ENCODE results near the gene TSPEAR. TPM values are rescaled to one million over a fixed set of nuclear protein-coding genes. Genes with fewer than 3 reads are reported as not detected.

TSPEAR gene
- total and polyA plus RNA-seq, 2 donors (not counting 1 experiment from before 2014, with no cell fraction given) = not detected

DNA sequence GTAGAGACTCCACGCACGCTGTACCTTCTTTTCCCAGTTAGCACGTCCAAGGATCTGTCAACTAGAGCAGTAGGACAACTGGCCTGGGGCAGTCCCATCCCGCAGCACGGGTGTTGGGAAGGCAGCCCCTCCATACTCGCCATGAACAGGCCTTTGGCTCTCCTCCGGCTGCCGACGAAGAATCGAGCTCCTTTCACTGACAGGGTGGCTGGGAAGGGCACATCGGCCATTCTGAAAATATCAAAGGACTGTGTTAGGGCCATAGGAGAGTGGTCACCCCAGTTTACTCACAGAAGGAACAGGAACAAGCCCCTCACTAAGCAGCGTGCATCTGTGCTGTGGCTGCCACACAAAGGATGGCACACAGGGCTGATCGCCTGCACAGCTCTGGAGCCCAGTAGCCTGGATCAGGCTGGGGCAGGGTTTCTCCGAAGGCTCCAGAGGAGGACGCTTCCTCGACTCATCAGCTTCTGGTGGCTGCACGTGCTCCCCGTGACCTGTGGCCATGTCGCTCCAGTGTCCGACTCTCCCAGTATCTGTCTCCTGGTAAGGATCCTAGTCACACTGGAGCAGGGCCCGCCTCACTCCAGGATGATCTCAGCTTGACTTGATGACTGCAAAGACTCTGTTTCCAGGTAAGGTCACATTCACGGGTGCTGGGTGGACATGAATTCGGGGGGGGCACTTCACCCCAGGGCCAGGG lies 180.3 kb downstream of the TSPEAR start:
- no peak for ATAC-seq (ENCODE audit: low read depth)
- Histone ChIP-seq H3K4me2 (replicated peaks; ENCODE audit: low read depth, low read length, poor library complexity, severe bottlenecking) (no peak overlapping the region), H3K79me2 (ENCODE audit: control insufficient read depth, insufficient read depth, low read length) (no peaks in the 10 kb centered on the region), H3K9ac (ENCODE audit: low read length) (no peak overlapping the region), H3K36me3 (replicated peaks in 1 of 2; ENCODE audit: control extremely low read depth in 1 of 2, control insufficient read depth in 1 of 2, extremely low read depth in 1 of 2, insufficient read depth in 2 of 2, low read length in 1 of 2) (no peaks in the 10 kb centered on the region), H4K20me1 (ENCODE audit: control insufficient read depth, insufficient read depth, low read length, poor library complexity, severe bottlenecking) (no peaks in the 10 kb centered on the region), H3K27me3 (replicated peaks in 1 of 4; ENCODE audit: control extremely low read depth in 1 of 4, control insufficient read depth in 3 of 4, insufficient read depth in 4 of 4, low read length in 3 of 4) (no peaks in the 10 kb centered on the region), H3K4me1 (ENCODE audit: control insufficient read depth in 2 of 2, insufficient read depth in 2 of 2, low read length in 2 of 2) (no peaks in the 10 kb centered on the region), H2AFZ (ENCODE audit: insufficient read depth, low read depth, low read length, poor library complexity, severe bottlenecking) (no peak overlapping the region), H3K4me3 (ENCODE audit: control extremely low read depth in 1 of 5, extremely low read depth in 1 of 5, insufficient read depth in 1 of 5, low read depth in 2 of 5, low read length in 4 of 5) (no peak overlapping the region), H3K9me3 (ENCODE audit: control extremely low read depth in 1 of 3, control insufficient read depth in 2 of 3, insufficient read depth in 1 of 3, low read length in 2 of 3) (peaks cover 0 to 3% (median 0%) of the 10 kb centered on the region in 3 donors), H3K27ac (ENCODE audit: low read length in 2 of 2) (no peak overlapping the region)
- intact Hi-C loops (cut with micrococcal nuclease) = no loop called here
- no peaks in the 10 kb centered on the region for H3K4me1 Mint-ChIP-seq
- H3K4me3 Mint-ChIP-seq = no peak overlapping the region
- H3K27me3 Mint-ChIP-seq = peaks cover 8% of the 10 kb centered on the region
- WGBS (ENCODE audit: insufficient coverage) = 90% methylated on average over 23 of the region's 23 CpGs
- no peaks in the 10 kb centered on the region for H3K9me3 Mint-ChIP-seq (ENCODE audit: insufficient read depth)
- ChIA-PET CTCF (no interaction called here), POLR2A (no interaction called here)
- TF ChIP-seq EZH2 (IDR thresholded peaks at IDR 0.05; ENCODE audit: borderline replicate concordance, insufficient read depth, low read depth, low read length, poor library complexity, severe bottlenecking) = no peak
- TF ChIP-seq, protein P1, sequence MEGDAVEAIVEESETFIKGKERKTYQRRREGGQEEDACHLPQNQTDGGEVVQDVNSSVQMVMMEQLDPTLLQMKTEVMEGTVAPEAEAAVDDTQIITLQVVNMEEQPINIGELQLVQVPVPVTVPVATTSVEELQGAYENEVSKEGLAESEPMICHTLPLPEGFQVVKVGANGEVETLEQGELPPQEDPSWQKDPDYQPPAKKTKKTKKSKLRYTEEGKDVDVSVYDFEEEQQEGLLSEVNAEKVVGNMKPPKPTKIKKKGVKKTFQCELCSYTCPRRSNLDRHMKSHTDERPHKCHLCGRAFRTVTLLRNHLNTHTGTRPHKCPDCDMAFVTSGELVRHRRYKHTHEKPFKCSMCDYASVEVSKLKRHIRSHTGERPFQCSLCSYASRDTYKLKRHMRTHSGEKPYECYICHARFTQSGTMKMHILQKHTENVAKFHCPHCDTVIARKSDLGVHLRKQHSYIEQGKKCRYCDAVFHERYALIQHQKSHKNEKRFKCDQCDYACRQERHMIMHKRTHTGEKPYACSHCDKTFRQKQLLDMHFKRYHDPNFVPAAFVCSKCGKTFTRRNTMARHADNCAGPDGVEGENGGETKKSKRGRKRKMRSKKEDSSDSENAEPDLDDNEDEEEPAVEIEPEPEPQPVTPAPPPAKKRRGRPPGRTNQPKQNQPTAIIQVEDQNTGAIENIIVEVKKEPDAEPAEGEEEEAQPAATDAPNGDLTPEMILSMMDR (IDR thresholded peaks at IDR 0.05) = no peak
- H3K27ac Mint-ChIP-seq = no peak overlapping the region
- DNase-seq = no peak

DNA sequence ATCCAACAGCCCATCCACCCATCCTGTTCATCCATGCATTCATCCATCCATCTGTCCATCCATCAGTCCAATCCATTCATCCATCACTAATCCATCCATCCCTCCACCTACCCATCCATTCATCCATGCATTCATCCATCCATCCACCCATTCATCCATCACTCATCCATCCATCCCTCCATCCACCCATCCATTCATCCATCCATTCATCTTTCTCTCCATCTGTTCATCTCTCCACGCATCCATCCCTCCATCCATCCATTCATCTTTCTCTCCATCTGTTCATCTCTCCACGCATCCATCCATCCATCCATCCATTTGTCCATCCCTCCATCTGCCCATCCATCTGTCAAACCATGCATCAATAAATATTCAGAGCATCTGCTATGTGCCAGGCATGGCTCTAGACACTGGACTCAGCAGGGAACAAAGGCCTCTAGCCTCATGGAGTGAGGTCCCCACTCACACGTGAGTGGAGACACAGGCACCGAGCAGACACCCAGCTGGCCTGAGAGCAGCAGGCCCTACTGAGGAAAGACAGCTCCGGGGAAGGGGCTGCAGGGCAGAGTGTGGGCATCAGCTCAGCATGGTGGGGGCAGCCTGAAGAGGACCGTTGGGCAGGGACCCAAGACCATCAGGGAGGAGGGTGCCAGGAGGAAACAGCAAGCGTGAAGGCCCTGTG lies 181.0 kb downstream of the TSPEAR start:
- Histone ChIP-seq H4K20me1 (ENCODE audit: control insufficient read depth, insufficient read depth, low read length, poor library complexity, severe bottlenecking) (no peaks in the 10 kb centered on the region), H3K27me3 (replicated peaks in 1 of 4; ENCODE audit: control extremely low read depth in 1 of 4, control insufficient read depth in 3 of 4, insufficient read depth in 4 of 4, low read length in 3 of 4) (no peaks in the 10 kb centered on the region), H3K79me2 (ENCODE audit: control insufficient read depth, insufficient read depth, low read length) (no peaks in the 10 kb centered on the region), H3K4me3 (ENCODE audit: control extremely low read depth in 1 of 5, extremely low read depth in 1 of 5, insufficient read depth in 1 of 5, low read depth in 2 of 5, low read length in 4 of 5) (no peak overlapping the region), H3K4me2 (replicated peaks; ENCODE audit: low read depth, low read length, poor library complexity, severe bottlenecking) (no peak overlapping the region), H3K27ac (ENCODE audit: low read length in 2 of 2) (no peak overlapping the region), H3K36me3 (replicated peaks in 1 of 2; ENCODE audit: control extremely low read depth in 1 of 2, control insufficient read depth in 1 of 2, extremely low read depth in 1 of 2, insufficient read depth in 2 of 2, low read length in 1 of 2) (no peaks in the 10 kb centered on the region), H3K9ac (ENCODE audit: low read length) (no peak overlapping the region), H3K9me3 (ENCODE audit: control extremely low read depth in 1 of 3, control insufficient read depth in 2 of 3, insufficient read depth in 1 of 3, low read length in 2 of 3) (peaks cover 0 to 3% (median 0%) of the 10 kb centered on the region in 3 donors), H3K4me1 (ENCODE audit: control insufficient read depth in 2 of 2, insufficient read depth in 2 of 2, low read length in 2 of 2) (no peaks in the 10 kb centered on the region), H2AFZ (ENCODE audit: insufficient read depth, low read depth, low read length, poor library complexity, severe bottlenecking) (no peak overlapping the region)
- intact Hi-C loops (cut with micrococcal nuclease) = no loop called here
- DNase-seq (no peak), ATAC-seq (ENCODE audit: low read depth) (no peak)
- Mint-ChIP-seq H3K27me3 (peaks cover 8% of the 10 kb centered on the region), H3K4me3 (no peak overlapping the region), H3K4me1 (no peaks in the 10 kb centered on the region), H3K9me3 (ENCODE audit: insufficient read depth) (no peaks in the 10 kb centered on the region), H3K27ac (no peak overlapping the region)
- CTCF ChIA-PET = no interaction called here
- WGBS (ENCODE audit: insufficient coverage) = 87% methylated on average over 7 of the region's 7 CpGs
- TF ChIP-seq, protein P1 (IDR thresholded peaks at IDR 0.05) = no peak
- POLR2A ChIA-PET = no interaction called here

Data from B cell (primary cell).